GM21529 (cell line): ENCODE results near the gene ZNF140.

Experiments used
- ATAC-seq: cut with Tn5 transposase; IDR thresholded peaks from one replicate; pipeline ENCODE4 v1.9.1; 2021; ENCODE audit not compliant: unreplicated experiment

The ZNF140 gene

GRCh38 chr12:133130038-133130807 is 49.5 kb downstream of the ZNF140 start, which contains the start of the genes ZNF10 and ZNF891:
ZNF10 (plus strand) TSS chr12:133130627; CDS start chr12:133144493, 13,866 bp downstream.
ZNF891 (minus strand) TSS chr12:133130274; CDS start chr12:133121918, 8,356 bp downstream.
- ATAC-seq, result peak; percentile 92

GRCh38 chr12:133130808-133131128 is 50.0 kb downstream of the ZNF140 start:
- no peak for ATAC-seq

GRCh38 chr12:133135747-133136146 is 55.0 kb downstream of the ZNF140 start:
- ATAC-seq, result no peak

- no peak for ATAC-seq
Measured at GRCh38 chr12:133145981-133146380, 65.3 kb downstream of the ZNF140 start.

- no peak for ATAC-seq
Measured at GRCh38 chr12:133156125-133156690, 75.5 kb downstream of the ZNF140 start.
